NCI-H2107 (cell line): Measurements from ENCODE around the gene KCNT1.

ENCODE experiments used
- DNase-seq: peaks from one replicate; lab custom pipeline; 2025; lab: John Stamatoyannopoulos, UW

Gene KCNT1

GRCh38 chr9:135783540-135784245 is 81.7 kb downstream of the KCNT1 start:
- no peak for DNase-seq

- no peak for DNase-seq
Observed at GRCh38 chr9:135785013-135785575, 83.1 kb downstream of the KCNT1 start.

GRCh38 chr9:135786146-135786690 is 84.2 kb downstream of the KCNT1 start:
- no peak for DNase-seq

- no peak for DNase-seq
Observed at GRCh38 chr9:135787317-135787716, 85.3 kb downstream of the KCNT1 start.

- no peak for DNase-seq
Observed at GRCh38 chr9:135787776-135788575, 86.0 kb downstream of the KCNT1 start.

GRCh38 chr9:135788576-135789300 is 86.8 kb downstream of the KCNT1 start:
- DNase-seq: no peak

GRCh38 chr9:135789838-135790291 is 87.9 kb downstream of the KCNT1 start:
- DNase-seq: no peak

- DNase-seq: no peak
Observed at GRCh38 chr9:135790356-135790755, 88.4 kb downstream of the KCNT1 start.

- no peak for DNase-seq
Observed at GRCh38 chr9:135790850-135791249, 88.9 kb downstream of the KCNT1 start.

- DNase-seq: no peak
Observed at GRCh38 chr9:135791431-135792267, 89.7 kb downstream of the KCNT1 start.

- no peak for DNase-seq
Observed at GRCh38 chr9:135792268-135793128, 90.5 kb downstream of the KCNT1 start.

GRCh38 chr9:135793221-135794056 is 91.5 kb downstream of the KCNT1 start:
- DNase-seq: no peak

GRCh38 chr9:135794057-135794335 is 92.0 kb downstream of the KCNT1 start:
- DNase-seq: no peak

GRCh38 chr9:135794361-135794885 is 92.4 kb downstream of the KCNT1 start:
- DNase-seq: no peak

GRCh38 chr9:135795391-135795790 is 93.4 kb downstream of the KCNT1 start:
- DNase-seq: no peak

GRCh38 chr9:135796784-135797485 is 95.0 kb downstream of the KCNT1 start:
- DNase-seq: no peak

GRCh38 chr9:135797507-135798262 is 95.7 kb downstream of the KCNT1 start:
- no peak for DNase-seq

GRCh38 chr9:135798263-135798585 is 96.2 kb downstream of the KCNT1 start:
- DNase-seq: no peak
